ENCODE measurements around the gene PNMA6F.
A peak's percentile ranks its signal among the peaks of the same experiment; 100 is the strongest.

Gene PNMA6F

GRCh38 chrX:153321381-153322124, at the start of gene PNMA6F:
Gene PNMA6F (minus strand): TSS chrX:153321767. CDS start chrX:153320674, 1,093 bp downstream.
- DNase-seq (ENCODE audit: low read depth) = no peak
- H3K4me3 ChIP-seq (ENCODE audit: control insufficient read depth, low read depth, low read length) = no peak within 1 kb of the TSS
- TF ChIP-seq CTCF (conservative IDR thresholded peaks at IDR 0.05; ENCODE audit: control insufficient read depth, insufficient read depth, low read depth, low read length) = no peak

- no peak for DNase-seq (ENCODE audit: low read depth)
- no peak overlapping the region for H3K4me3 ChIP-seq (ENCODE audit: control insufficient read depth, low read depth, low read length)
- no peak for TF ChIP-seq CTCF (conservative IDR thresholded peaks at IDR 0.05; ENCODE audit: control insufficient read depth, insufficient read depth, low read depth, low read length)
Measured at GRCh38 chrX:153371256-153371655, 49.7 kb upstream of the PNMA6F start.

GRCh38 chrX:153370293-153371055, 48.9 kb upstream of the PNMA6F start:
- no peak overlapping the region for H3K4me3 ChIP-seq (ENCODE audit: control insufficient read depth, low read depth, low read length)
- TF ChIP-seq CTCF (conservative IDR thresholded peaks at IDR 0.05; ENCODE audit: control insufficient read depth, insufficient read depth, low read depth, low read length) = no peak
- peak; percentile 6 for DNase-seq (ENCODE audit: low read depth)

GRCh38 chrX:153366878-153367538, 45.4 kb upstream of the PNMA6F start:
- no peak overlapping the region for H3K4me3 ChIP-seq (ENCODE audit: control insufficient read depth, low read depth, low read length)
- TF ChIP-seq CTCF (conservative IDR thresholded peaks at IDR 0.05; ENCODE audit: control insufficient read depth, insufficient read depth, low read depth, low read length) = no peak
- no peak for DNase-seq (ENCODE audit: low read depth)

GRCh38 chrX:153366119-153366518, 44.6 kb upstream of the PNMA6F start:
- no peak overlapping the region for H3K4me3 ChIP-seq (ENCODE audit: control insufficient read depth, low read depth, low read length)
- DNase-seq (ENCODE audit: low read depth) = no peak
- no peak for TF ChIP-seq CTCF (conservative IDR thresholded peaks at IDR 0.05; ENCODE audit: control insufficient read depth, insufficient read depth, low read depth, low read length)

- TF ChIP-seq CTCF (conservative IDR thresholded peaks at IDR 0.05; ENCODE audit: control insufficient read depth, insufficient read depth, low read depth, low read length) = no peak
- no peak overlapping the region for H3K4me3 ChIP-seq (ENCODE audit: control insufficient read depth, low read depth, low read length)
- DNase-seq (ENCODE audit: low read depth) = no peak
Measured at GRCh38 chrX:153365670-153366069, 44.1 kb upstream of the PNMA6F start.

Data from fibroblast of mammary gland (primary cell).